Esophagus muscularis mucosa (tissue), 4 donors: Measurements from ENCODE around the gene GALM. TPM values are rescaled to one million over a fixed set of nuclear protein-coding genes. Genes with fewer than 3 reads are reported as not detected.
"Not testable (repeated sequence)": the region's sequence is repeated elsewhere in the genome, so short reads cannot be mapped to it uniquely, and the experiment has no call there.

Experiments
- DNase-seq: peaks from one replicate; pipeline ENCODE4 v3.0.0-alpha.2; 2017; ENCODE audit errors: extremely low spot score
- H3K27ac ChIP-seq, 4 donors: fragments of 200-600 bp; sonication (generic); replicated peaks in 1 of 4; 1 replicate in 3 of 4; 2 replicates in 1 of 4; pipeline ENCODE4 v1.5.1; 2016 to 2019; ENCODE audit warnings: mild to moderate bottlenecking in 1 of 4
- H3K27me3 ChIP-seq, 4 donors: fragments of 200-600 bp; sonication (generic); one replicate each; pipeline versions ENCODE4 v1.5.1 to v1.6.0; 2016 to 2019
- H3K36me3 ChIP-seq, 4 donors: fragments of 200-600 bp; sonication (generic); one replicate each; pipeline ENCODE4 v1.5.1; 2016 to 2019
- H3K4me1 ChIP-seq, 4 donors: fragments of 200-600 bp; sonication (generic); one replicate each; pipeline ENCODE4 v1.5.1; 2016 to 2019
- H3K4me3 ChIP-seq, 4 donors: fragments of 200-600 bp; sonication (generic); 1 replicate in 2 of 4; 2 replicates in 2 of 4; pipeline ENCODE4 v1.5.1; 2016 to 2019; ENCODE audit warnings: mild to moderate bottlenecking in 4 of 4, moderate library complexity in 1 of 4
- H3K9me3 ChIP-seq, 4 donors: fragments of 200-600 bp; sonication (generic); 1 replicate in 3 of 4; 2 replicates in 1 of 4; pipeline ENCODE4 v1.5.1; 2016 to 2019
- CTCF ChIP-seq, 3 experiments: fragments of 200-600 bp in 2 of 3; fragments of 450-650 bp in 1 of 3; sonication (generic) in 2 of 3; IDR thresholded peaks; one replicate each; pipeline ENCODE4 v1.5.1; 2017 to 2019; ENCODE audit warnings: antibody characterized with exemption in 3 of 3, mild to moderate bottlenecking in 2 of 3, moderate library complexity in 1 of 3
- EP300 ChIP-seq: sonication (generic); formaldehyde crosslinking; IDR thresholded peaks from one replicate; pipeline ENCODE4 v1.6.1; 2017; ENCODE audit warnings: antibody characterized with exemption
- POLR2A ChIP-seq: fragments of 450-650 bp; IDR thresholded peaks from one replicate; pipeline ENCODE4 v1.6.1; 2017; ENCODE audit warnings: antibody characterized with exemption, moderate library complexity, mild to moderate bottlenecking, low read depth
- POLR2AphosphoS5 ChIP-seq, 2 donors: sonication (generic); formaldehyde crosslinking; IDR thresholded peaks; one replicate each; pipeline ENCODE4 v1.6.1; 2017; ENCODE audit warnings: antibody characterized with exemption in 2 of 2
- WGBS: methylation state at CpG from one replicate; pipeline ENCODE4 v1.1.5; 2018; 5-methylcytosine and 5-hydroxymethylcytosine counted together
- intact Hi-C: fragments of 100-400 bp; cut with DNase I; formaldehyde crosslinking; loops from one replicate; pipeline ENCODE4 v1.15.1; 2023
- total RNA-seq, 4 donors: library from RNA; depleted of rRNA; stranded (reverse); fragments of >200 nt; gene quantifications; one replicate each; pipeline versions ENCODE4 v1.1.0 to v1.2.1, GENCODE V29; 2016

GALM gene
- total RNA-seq, 4 donors from 2014 or later: 8.3 to 14.6 (median 11.6) TPM

- no peak for DNase-seq
- Histone ChIP-seq H3K36me3 (no peaks in the 10 kb centered on the region), H3K4me3 (no peak overlapping the region), H3K27me3 (no peaks in the 10 kb centered on the region), H3K4me1 (no peaks in the 10 kb centered on the region), H3K27ac (no peak overlapping the region), H3K9me3 (no peaks in the 10 kb centered on the region)
- 89% methylated on average over 4 of the region's 4 CpGs for WGBS
- TF ChIP-seq CTCF (IDR thresholded peaks at IDR 0.05) (no peak), EP300 (no peak), POLR2A (no peak), POLR2AphosphoS5 (IDR thresholded peaks at IDR 0.05) (no peak)
- intact Hi-C loops: no loop called here
These were observed 30.8 kb upstream of the GALM start for GRCh38 chr2:38635139-38635538.

- Histone ChIP-seq H3K4me3 (no peak overlapping the region), H3K27ac (no peak overlapping the region), H3K4me1 (no peaks in the 10 kb centered on the region), H3K27me3 (no peaks in the 10 kb centered on the region), H3K9me3 (no peaks in the 10 kb centered on the region), H3K36me3 (no peaks in the 10 kb centered on the region)
- intact Hi-C loops: no loop called here
- no peak for DNase-seq
- no peak for TF ChIP-seq EP300
- no peak for TF ChIP-seq POLR2AphosphoS5 (IDR thresholded peaks at IDR 0.05)
- TF ChIP-seq CTCF (IDR thresholded peaks at IDR 0.05): no peak
- no peak for TF ChIP-seq POLR2A
- WGBS: 89% methylated on average over 4 of the region's 4 CpGs
These were observed 29.8 kb upstream of the GALM start for GRCh38 chr2:38636069-38636468.

GRCh38 chr2:38642373-38643017 lies 23.4 kb upstream of the GALM start:
- H3K4me3 ChIP-seq, H3K4me1 ChIP-seq, intact Hi-C loops, H3K27ac ChIP-seq, H3K9me3 ChIP-seq, H3K27me3 ChIP-seq, H3K36me3 ChIP-seq, DNase-seq: not testable (repeated sequence)
- WGBS: 84% methylated on average over 14 of the region's 14 CpGs

GRCh38 chr2:38643021-38643671 lies 22.8 kb upstream of the GALM start:
- Histone ChIP-seq H3K9me3 (peaks cover 0 to 7% (median 0%) of the 10 kb centered on the region in 4 donors), H3K27ac (no peak overlapping the region), H3K4me1 (no peaks in the 10 kb centered on the region), H3K4me3 (no peak overlapping the region), H3K27me3 (no peaks in the 10 kb centered on the region), H3K36me3 (no peaks in the 10 kb centered on the region)
- 96% methylated on average over 39 of the region's 45 CpGs for WGBS
- intact Hi-C loops: no loop called here
- TF ChIP-seq POLR2A (no peak), EP300 (no peak), CTCF (IDR thresholded peaks at IDR 0.05) (no peak), POLR2AphosphoS5 (IDR thresholded peaks at IDR 0.05) (no peak)
- DNase-seq: no peak

GRCh38 chr2:38643683-38644511 lies 22.0 kb upstream of the GALM start:
- H3K9me3 ChIP-seq, H3K27me3 ChIP-seq, DNase-seq, H3K27ac ChIP-seq, H3K36me3 ChIP-seq, intact Hi-C loops, H3K4me3 ChIP-seq, H3K4me1 ChIP-seq: not testable (repeated sequence)
- WGBS: 87% methylated on average over 16 of the region's 16 CpGs
